Activated CD4-positive, alpha-beta T cell treated with anti-CD3 and anti-CD28 coated beads, Interleukin-2, amount 50 U/mL, for 16 hours (primary cell): ENCODE results near the gene PROSER2.

ENCODE experiments used
- DNase-seq: peaks from one replicate; pipeline ENCODE4 v3.0.0-alpha.2; 2020

Gene PROSER2

DNA sequence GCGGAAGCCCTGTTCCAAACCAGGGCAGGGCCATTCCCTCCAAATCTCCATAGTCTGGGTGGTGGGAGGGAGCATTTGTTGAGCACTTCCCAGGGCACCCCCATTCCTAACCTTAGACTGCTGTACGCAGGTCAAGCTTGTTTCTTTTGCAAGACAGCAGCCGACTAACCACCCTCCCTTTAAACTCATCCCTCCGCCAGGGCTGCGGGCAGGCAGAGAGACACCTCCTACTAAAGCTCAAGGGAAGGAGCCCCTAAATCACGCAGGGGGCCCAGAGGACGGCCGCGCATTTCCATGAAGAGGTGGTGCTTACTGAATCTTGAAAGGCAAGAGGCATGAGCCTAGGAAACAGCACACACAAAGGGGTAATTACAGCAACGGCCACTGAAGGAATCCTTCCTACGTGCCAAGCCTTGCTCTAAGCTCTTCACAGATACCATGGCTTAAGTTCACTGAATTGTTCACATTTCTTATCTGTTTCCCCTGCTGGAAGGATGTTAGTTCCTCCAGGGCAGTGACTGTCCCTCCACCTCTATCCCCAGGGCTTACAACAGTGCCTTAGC lies 90.0 kb downstream of the PROSER2 start:
- DNase-seq = no peak

DNA sequence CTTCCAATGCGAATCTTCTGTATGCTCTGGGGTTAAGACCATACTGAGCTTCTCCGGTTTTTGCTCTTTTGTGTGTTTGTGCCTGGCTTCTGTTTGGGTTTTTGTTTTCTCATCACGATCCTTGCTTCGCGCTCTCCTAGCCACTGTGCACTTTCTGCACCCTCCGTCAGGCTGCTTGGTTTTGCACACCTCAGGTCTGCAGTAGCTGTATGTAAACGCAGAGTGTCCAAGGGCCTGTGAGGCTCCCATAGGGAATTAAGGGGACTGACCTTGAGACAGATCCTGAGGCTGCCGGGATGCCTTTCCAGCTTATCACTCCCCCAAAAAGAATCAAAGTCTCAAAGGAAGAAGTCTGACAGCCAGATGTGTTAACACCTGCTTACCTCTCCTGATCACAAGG lies 95.2 kb downstream of the PROSER2 start:
- DNase-seq = no peak

DNA sequence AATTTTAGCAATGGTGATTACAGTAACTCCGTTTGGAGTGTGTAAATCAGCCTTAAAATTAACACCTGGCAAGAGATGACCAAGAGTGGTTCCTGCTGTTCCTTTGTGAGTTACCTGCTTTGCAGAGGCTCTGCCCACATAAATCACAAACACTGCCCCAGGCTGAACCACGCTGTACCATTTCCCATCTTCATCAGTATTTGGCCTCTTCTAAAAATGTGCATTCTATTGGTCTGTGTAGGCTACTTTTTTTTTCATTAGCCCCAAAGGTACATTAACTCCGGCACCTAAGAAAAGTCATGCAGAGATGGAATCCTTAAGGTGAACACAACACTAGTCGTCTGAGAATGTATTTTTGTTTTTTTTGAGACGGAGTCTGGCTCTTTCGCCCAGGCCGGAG lies 96.1 kb downstream of the PROSER2 start:
- DNase-seq = no peak
